ENCODE measurements around the gene THRB.

- TF ChIP-seq YY1 (IDR thresholded peaks at IDR 0.05; ENCODE audit: insufficient read depth, insufficient read length) (no peak), SUZ12 (IDR thresholded peaks at IDR 0.05; ENCODE audit: extremely low read depth, insufficient read depth, insufficient read length) (no peak)
Measured at GRCh38 chr3:24373198-24373959, 121.3 kb downstream of the THRB start.

Measured in NT2/D1 (cell line).